Panc1 (cell line): ENCODE results near the gene GOPC. TPM values are rescaled to one million over a fixed set of nuclear protein-coding genes. Genes with fewer than 3 reads are reported as not detected.

ENCODE experiments used
- ATAC-seq: fragments of 200-7000 bp; cut with Tn5 transposase; 2 replicates; pipeline ENCODE4 v1.9.1; 2020; ENCODE audit warnings: mild to moderate bottlenecking, moderate library complexity
- BruUV-seq: library from RNA; stranded (reverse); fragments of 400-500 nt; replicated peaks from 2 replicates; lab custom pipeline; 2021; lab: Mats Ljungman, UMichigan
- CTCF ChIA-PET: fragments of 300-600 bp; sonication (Branson Sonifier 250); formaldehyde crosslinking; loops from one replicate; lab custom pipeline; 2022; ENCODE audit warnings: antibody characterized with exemption; lab: Charles Lee
- POLR2A ChIA-PET: fragments of 300-600 bp; sonication (Branson Sonifier 250); formaldehyde crosslinking; loops from one replicate; lab custom pipeline; 2022; ENCODE audit warnings: antibody characterized with exemption; lab: Charles Lee
- DNase-seq: peaks from one replicate; pipeline ENCODE4 v3.0.0-alpha.2; 2010; ENCODE audit warnings: low read depth, low spot score
- H3K27ac ChIP-seq: 2 replicates; pipeline ENCODE4 v1.5.1; 2011; ENCODE audit warnings: mild to moderate bottlenecking, low read length, inconsistent platforms
- H3K27me3 ChIP-seq: fragments of 200-500 bp; sonication (Bioruptor generic); 2 replicates; pipeline ENCODE4 v1.6.0; 2014; ENCODE audit warnings: low read length, inconsistent platforms; ENCODE audit not compliant: control insufficient read depth, insufficient read depth
- H3K36me3 ChIP-seq: fragments of 200-500 bp; sonication (Bioruptor generic); 2 replicates; pipeline ENCODE4 v1.5.1; 2014; ENCODE audit warnings: inconsistent platforms, mild to moderate bottlenecking, low read length, moderate library complexity; ENCODE audit not compliant: control insufficient read depth, insufficient read depth
- H3K4me1 ChIP-seq: 2 replicates; pipeline ENCODE4 v1.5.1; 2011; ENCODE audit warnings: inconsistent platforms, mild to moderate bottlenecking, low read length, moderate library complexity; ENCODE audit not compliant: control insufficient read depth, insufficient read depth
- H3K4me3 ChIP-seq, 2 experiments: 2 replicates each; pipeline ENCODE4 v1.5.1; 2011 to 2012; ENCODE audit warnings: low read depth in 2 of 2, low read length in 2 of 2, mild to moderate bottlenecking in 2 of 2, inconsistent platforms in 1 of 2, moderate library complexity in 1 of 2
- H3K9me3 ChIP-seq: fragments of 200-500 bp; sonication (Bioruptor generic); 2 replicates; pipeline ENCODE4 v1.5.1; 2014; ENCODE audit warnings: low read depth, mild to moderate bottlenecking, inconsistent platforms, low read length, moderate library complexity; ENCODE audit not compliant: control insufficient read depth, insufficient read depth
- POLR2AphosphoS5 ChIP-seq: IDR thresholded peaks from 2 replicates; pipeline ENCODE4 v1.6.1; 2012; ENCODE audit warnings: mild to moderate bottlenecking, low read depth, low read length, moderate library complexity
- SIN3A ChIP-seq: IDR thresholded peaks from 2 replicates; pipeline ENCODE4 v1.6.1; 2012; ENCODE audit warnings: low read depth, mild to moderate bottlenecking, low read length, moderate library complexity, borderline replicate concordance; ENCODE audit not compliant: insufficient read depth
- TCF7L2 ChIP-seq: IDR thresholded peaks from 2 replicates; pipeline ENCODE4 v1.6.1; 2011; ENCODE audit warnings: mild to moderate bottlenecking, low read depth, low read length, inconsistent platforms
- in situ Hi-C: cut with HindIII; loops from 2 replicates; pipeline ENCODE4 v1.10.0; 2016; ENCODE audit warnings: low sequenced_read_pairs, low pct_unique_long_range_greater_than_20kb
- intact Hi-C: fragments of 100-400 bp; cut with micrococcal nuclease; formaldehyde crosslinking; loops from one replicate; pipeline ENCODE4 v1.10.0; 2022; ENCODE audit not compliant: unreplicated experiment
- total RNA-seq: library from RNA; stranded (reverse); gene quantifications from one replicate; pipeline ENCODE4 v1.2.1, GENCODE V29; 2021; ENCODE audit not compliant: unreplicated experiment
- TF ChIP-seq, protein P1 (sequence below), 2 experiments: IDR thresholded peaks; 2 replicates each; pipeline ENCODE4 v1.6.1; 2011 to 2012; ENCODE audit warnings: low read depth in 2 of 2, control low read depth in 1 of 2, low read length in 1 of 2, mild to moderate bottlenecking in 1 of 2, moderate library complexity in 1 of 2; ENCODE audit not compliant: insufficient read depth in 1 of 2
- TF ChIP-seq, protein P2 (sequence below): fragments of 450-650 bp; IDR thresholded peaks from 2 replicates; pipeline ENCODE4 v1.5.1; 2017; ENCODE audit warnings: mild to moderate bottlenecking

GOPC gene
- total RNA-seq, 1 experiment from 2014 or later: 32.2 TPM

DNA sequence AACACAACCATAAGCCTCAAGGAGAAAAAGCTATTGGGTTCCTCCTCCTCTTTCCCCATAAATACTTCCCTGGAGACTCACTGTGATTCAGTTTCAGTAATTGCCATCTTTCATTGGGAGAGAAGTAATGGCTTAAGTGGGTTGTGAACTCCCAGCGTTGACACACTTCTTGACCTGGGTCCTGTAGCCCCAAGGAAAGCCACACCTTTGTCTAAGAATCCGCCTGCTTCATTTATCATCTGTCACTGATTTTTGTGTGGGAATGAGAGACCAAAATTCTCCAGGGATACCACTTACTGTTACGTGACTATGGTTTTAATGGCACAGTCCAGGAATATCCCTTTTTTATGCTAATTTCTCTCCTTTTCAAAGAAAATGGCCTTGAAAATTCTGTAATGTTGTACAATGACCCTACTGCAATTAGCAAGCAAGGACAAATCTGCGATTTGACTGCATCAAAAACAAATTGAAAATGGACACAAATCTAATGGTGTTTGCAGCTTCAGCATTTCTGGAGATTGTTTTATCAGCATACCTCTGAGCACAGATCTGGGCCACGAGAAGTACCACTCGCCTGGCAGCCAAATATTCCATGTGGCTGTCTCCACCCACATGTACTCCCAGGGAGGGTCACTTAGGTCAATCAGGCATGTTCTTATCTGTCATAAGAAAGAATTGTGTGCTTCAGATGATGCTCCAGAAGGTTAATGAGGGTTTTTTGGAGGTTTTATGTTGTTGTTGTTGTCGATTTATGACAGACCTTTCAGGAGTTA is 90.1 kb downstream of the GOPC start:
- ChIA-PET CTCF (no interaction called here), POLR2A (no interaction called here)
- no peak overlapping the region for H3K4me3 ChIP-seq
- BruUV-seq: no TSS peak
- intact Hi-C loops: no loop called here
- no peak for DNase-seq
- in situ Hi-C loops: no loop called here
- no peak for ATAC-seq
- peaks cover 15% of the 10 kb centered on the region for H3K4me1 ChIP-seq
- TF ChIP-seq, protein P1, sequence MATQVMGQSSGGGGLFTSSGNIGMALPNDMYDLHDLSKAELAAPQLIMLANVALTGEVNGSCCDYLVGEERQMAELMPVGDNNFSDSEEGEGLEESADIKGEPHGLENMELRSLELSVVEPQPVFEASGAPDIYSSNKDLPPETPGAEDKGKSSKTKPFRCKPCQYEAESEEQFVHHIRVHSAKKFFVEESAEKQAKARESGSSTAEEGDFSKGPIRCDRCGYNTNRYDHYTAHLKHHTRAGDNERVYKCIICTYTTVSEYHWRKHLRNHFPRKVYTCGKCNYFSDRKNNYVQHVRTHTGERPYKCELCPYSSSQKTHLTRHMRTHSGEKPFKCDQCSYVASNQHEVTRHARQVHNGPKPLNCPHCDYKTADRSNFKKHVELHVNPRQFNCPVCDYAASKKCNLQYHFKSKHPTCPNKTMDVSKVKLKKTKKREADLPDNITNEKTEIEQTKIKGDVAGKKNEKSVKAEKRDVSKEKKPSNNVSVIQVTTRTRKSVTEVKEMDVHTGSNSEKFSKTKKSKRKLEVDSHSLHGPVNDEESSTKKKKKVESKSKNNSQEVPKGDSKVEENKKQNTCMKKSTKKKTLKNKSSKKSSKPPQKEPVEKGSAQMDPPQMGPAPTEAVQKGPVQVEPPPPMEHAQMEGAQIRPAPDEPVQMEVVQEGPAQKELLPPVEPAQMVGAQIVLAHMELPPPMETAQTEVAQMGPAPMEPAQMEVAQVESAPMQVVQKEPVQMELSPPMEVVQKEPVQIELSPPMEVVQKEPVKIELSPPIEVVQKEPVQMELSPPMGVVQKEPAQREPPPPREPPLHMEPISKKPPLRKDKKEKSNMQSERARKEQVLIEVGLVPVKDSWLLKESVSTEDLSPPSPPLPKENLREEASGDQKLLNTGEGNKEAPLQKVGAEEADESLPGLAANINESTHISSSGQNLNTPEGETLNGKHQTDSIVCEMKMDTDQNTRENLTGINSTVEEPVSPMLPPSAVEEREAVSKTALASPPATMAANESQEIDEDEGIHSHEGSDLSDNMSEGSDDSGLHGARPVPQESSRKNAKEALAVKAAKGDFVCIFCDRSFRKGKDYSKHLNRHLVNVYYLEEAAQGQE (IDR thresholded peaks at IDR 0.05; ENCODE audit: insufficient read depth in 1 of 2, low read depth in 2 of 2, low read length in 1 of 2): no peak
- no peak for TF ChIP-seq TCF7L2
- TF ChIP-seq, protein P2, sequence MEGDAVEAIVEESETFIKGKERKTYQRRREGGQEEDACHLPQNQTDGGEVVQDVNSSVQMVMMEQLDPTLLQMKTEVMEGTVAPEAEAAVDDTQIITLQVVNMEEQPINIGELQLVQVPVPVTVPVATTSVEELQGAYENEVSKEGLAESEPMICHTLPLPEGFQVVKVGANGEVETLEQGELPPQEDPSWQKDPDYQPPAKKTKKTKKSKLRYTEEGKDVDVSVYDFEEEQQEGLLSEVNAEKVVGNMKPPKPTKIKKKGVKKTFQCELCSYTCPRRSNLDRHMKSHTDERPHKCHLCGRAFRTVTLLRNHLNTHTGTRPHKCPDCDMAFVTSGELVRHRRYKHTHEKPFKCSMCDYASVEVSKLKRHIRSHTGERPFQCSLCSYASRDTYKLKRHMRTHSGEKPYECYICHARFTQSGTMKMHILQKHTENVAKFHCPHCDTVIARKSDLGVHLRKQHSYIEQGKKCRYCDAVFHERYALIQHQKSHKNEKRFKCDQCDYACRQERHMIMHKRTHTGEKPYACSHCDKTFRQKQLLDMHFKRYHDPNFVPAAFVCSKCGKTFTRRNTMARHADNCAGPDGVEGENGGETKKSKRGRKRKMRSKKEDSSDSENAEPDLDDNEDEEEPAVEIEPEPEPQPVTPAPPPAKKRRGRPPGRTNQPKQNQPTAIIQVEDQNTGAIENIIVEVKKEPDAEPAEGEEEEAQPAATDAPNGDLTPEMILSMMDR: no peak
- TF ChIP-seq POLR2AphosphoS5: no peak
- no peak for TF ChIP-seq SIN3A
- H3K27me3 ChIP-seq: no peaks in the 10 kb centered on the region
- no peaks in the 10 kb centered on the region for H3K9me3 ChIP-seq
- H3K36me3 ChIP-seq: no peaks in the 10 kb centered on the region
- H3K27ac ChIP-seq: no peak overlapping the region

Other genes with a start within 250 kb of the GOPC start
- gene ROS1, start 176.6 kb downstream of the GOPC start, total RNA-seq: 0.10 TPM
- gene DCBLD1, start 119.8 kb downstream of the GOPC start, total RNA-seq: 29.0 TPM
- 57.3 TPM for gene NUS1, start 73.0 kb upstream of the GOPC start, total RNA-seq